ENCODE results near the gene ERH.

DNA sequence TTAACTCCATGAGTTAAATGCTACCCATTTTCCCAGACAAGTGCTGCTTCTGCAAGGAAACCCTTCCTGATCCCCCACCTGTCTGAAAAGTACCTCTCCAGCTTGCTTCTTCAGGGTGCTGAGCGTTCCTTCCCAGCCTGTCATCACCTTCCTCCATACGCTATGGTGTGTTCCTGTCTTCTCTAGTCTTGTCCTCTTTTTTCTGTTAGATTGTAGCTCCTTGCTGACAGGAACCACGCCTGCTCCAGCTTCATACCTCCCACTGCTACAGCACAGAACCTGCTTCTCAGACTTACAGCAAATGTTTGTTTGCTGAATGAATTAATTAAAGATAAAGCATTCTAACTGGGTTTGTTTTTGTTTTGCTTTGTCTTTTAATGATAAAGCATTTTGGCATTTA lies 39.1 kb downstream of the ERH start:
- TF ChIP-seq, protein P1, sequence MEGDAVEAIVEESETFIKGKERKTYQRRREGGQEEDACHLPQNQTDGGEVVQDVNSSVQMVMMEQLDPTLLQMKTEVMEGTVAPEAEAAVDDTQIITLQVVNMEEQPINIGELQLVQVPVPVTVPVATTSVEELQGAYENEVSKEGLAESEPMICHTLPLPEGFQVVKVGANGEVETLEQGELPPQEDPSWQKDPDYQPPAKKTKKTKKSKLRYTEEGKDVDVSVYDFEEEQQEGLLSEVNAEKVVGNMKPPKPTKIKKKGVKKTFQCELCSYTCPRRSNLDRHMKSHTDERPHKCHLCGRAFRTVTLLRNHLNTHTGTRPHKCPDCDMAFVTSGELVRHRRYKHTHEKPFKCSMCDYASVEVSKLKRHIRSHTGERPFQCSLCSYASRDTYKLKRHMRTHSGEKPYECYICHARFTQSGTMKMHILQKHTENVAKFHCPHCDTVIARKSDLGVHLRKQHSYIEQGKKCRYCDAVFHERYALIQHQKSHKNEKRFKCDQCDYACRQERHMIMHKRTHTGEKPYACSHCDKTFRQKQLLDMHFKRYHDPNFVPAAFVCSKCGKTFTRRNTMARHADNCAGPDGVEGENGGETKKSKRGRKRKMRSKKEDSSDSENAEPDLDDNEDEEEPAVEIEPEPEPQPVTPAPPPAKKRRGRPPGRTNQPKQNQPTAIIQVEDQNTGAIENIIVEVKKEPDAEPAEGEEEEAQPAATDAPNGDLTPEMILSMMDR (IDR thresholded peaks at IDR 0.05 in 4 of 5, conservative IDR thresholded peaks at IDR 0.05 in 1 of 5) = no peak
- TF ChIP-seq POLR2A (IDR thresholded peaks at IDR 0.05) = no peak

All from gastrocnemius medialis (tissue), 4 donors.